GM11168 (cell line): ENCODE measurements around the gene HADH.
"Not testable (repeated sequence)": the region's sequence is repeated elsewhere in the genome, so short reads cannot be mapped to it uniquely, and the experiment has no call there.

Source experiments
- in situ Hi-C: fragments of 300-500 bp; cut with MboI; formaldehyde crosslinking; loops from one replicate; pipeline ENCODE4 v1.12.0; 2022; ENCODE audit warnings: low sequenced_read_pairs; ENCODE audit not compliant: unreplicated experiment

HADH gene

DNA sequence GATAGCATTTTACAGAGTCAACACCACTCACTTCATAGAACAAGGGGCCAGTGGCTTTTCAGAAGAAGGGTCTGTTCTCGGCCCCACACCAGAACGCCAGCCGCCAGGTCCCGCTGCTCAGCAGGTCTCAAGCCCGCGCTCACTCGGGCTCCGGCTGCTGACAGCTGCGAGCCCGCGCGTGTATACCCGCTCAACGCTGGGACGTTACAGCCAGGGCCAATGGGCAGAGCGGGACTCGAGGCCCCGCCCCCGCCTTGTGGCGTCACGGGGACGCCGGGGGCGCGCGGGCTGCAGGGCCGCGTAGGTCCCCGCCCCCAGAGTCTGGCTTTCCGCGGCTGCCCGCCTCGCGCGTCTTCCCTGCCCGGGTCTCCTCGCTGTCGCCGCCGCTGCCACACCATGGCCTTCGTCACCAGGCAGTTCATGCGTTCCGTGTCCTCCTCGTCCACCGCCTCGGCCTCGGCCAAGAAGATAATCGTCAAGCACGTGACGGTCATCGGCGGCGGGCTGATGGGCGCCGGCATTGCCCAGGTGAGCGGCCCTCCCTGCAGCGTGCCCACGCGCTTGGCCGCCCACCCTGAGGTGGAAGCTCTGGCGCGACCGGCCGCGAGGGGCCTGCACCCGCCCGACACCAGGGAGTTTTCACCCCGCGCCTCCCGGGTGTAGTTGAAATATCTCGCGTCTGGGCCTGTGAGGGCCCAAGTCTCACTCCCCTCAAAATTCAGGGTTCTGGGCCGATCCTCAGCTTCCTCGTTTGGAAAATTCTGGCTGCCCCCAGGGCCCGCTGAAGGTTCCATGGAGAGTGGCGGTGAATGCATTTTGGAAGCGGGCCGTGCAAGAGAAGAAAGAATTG lies at the start of gene HADH:
TSS of gene HADH (plus strand) at position 353 of the 850 bp plus-strand sequence. CDS start at position 397, 44 bp downstream.
- in situ Hi-C loops, result no loop called here

DNA sequence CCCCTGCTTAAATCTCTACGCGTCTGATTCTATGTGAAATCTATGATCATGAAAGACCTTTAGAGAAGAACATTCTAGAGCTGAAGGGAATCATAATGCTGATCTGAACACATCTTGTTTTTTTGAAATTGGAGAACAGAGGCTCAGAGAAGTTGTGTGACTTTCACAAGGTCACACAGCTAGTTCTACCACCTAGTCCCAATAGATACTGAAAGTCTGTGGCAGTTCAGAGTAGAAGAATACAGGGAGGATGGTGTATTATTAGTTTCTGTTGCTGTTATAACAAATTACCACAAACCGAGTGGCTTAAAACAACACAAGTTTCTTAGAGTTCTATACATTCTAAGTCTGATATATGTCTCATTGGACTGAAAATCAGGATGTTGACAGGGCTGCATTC lies 43.9 kb upstream of the HADH start:
- in situ Hi-C loops, result no loop called here

DNA sequence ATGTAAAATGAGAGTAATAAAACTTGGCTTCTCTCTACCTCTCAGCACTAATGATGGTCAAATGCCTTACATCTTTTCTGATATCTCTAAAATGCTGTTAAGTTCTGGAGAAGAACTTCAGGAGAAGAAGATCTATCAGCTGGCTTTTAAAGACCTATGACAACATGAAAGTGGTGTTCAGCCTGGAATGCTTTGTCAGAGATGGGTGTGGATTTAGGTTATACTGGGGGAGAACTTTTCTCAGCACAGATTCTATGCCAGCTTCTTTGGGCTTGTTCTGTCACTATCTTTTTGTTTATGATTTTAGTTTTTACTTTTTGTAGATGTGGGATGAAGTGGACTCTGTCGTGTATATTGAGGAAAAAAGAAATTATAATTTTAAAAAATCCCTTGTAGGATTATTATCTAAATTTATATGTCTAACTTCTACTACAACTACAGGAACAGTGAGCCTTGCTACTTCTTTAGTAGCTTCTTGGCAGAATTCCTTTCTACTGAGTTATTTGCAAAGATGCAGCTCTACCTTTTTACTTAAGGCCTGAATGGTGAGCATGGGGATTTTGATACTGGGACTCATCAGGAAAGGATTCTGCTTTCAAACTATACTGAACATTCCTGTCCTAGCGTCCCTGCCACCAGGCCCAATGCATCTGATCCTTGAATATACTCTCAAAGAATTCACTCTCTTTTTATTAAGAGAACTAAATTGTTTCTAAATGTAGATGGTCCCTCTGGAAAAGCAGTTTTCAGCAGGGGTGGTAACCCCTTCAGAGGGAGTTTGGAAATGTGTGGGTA lies 38.7 kb upstream of the HADH start:
- in situ Hi-C loops, result no loop called here

DNA sequence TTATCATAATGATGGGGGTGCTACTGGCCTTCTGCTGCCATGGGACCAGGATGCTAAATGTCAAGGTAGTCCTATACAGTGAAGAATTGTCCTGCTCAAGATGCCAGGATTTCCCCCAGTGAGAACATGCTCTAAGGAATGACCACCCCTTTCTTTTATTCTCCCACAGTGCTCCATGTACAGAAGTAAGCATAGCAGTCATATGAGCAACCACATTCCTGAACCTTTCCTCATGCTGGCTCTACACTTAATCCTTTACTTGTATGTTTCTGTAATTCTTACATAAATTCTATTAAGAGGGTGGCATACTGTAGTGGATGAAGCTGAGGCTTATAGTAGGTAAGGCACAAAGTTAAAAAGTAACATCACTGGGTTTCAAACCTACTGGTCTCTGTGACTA lies 38.1 kb upstream of the HADH start:
- in situ Hi-C loops, result no loop called here

DNA sequence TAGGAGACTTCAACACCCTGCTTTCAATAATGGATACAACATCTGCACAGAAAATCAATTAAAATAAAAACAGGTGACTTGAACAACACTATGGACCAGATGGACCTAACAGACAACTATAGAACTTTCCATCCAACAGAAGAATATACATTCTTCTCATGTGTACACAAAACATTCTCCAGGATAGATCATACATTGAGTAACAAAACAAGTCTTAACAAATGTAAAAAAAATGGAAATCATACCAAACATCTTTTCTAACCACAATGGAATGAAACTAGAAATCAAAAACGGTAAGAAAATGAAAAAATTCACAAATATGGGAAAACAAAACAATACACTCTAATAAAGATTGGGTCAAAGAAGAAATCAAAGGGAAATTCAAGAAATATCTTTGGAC lies 33.7 kb upstream of the HADH start:
- in situ Hi-C loops, result no loop called here

DNA sequence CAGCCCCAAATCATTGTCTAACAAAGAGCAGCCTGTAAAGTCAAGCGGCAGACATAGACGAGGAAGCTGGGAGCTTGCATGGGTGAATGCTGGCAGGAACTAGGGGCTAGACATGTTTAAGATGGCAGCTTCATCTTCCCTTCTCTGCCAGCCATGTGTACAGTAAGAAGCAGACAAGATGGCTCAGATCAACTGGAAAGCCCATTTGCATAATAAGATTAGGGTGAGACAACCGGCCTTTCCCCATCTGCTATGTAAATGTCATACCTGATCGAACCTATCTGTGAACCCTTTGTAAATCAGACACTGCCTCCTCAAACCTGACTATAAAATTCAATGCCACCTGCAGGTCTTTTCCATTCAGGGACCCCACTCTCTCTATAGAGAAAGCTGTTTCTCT lies 22.8 kb upstream of the HADH start:
- in situ Hi-C loops, result no loop called here

DNA sequence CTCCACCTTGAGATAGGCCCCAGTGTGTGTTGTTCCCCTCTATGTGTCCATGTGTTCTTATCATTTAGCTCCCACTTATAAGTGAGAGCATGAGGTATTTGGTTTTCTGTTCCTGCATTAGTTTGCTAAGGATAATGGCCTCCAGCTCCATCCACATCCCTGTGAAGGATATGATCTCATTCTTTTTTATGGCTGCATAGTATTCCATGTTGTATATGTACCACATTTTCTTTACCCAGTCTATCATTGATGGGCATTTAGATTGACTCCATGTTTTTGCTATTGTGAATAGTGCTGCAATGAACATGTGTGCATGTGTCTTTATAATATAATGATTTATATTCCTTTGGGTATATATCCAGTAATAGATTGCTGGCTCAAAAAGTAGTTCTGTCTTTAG lies 22.2 kb upstream of the HADH start:
- in situ Hi-C loops, result not testable (repeated sequence)

DNA sequence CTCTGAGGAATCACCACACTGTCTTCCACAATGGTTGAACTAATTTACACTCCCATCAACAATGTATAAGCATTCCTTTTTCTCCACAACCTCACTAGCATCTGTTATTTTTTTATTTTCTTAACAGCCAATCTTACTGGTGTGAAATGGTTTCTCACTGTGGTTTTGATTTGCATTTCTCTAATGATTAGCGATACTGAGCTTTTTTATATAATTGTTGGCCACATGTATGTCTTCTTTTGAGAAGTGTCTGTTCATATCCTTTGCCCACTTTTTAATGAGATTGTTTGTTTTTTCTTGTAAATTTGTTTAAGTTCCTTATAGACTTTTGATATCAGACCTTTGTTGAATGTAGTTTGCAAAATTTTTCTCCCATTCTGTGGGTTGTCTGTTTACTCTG lies 21.8 kb upstream of the HADH start:
- in situ Hi-C loops, result not testable (repeated sequence)

DNA sequence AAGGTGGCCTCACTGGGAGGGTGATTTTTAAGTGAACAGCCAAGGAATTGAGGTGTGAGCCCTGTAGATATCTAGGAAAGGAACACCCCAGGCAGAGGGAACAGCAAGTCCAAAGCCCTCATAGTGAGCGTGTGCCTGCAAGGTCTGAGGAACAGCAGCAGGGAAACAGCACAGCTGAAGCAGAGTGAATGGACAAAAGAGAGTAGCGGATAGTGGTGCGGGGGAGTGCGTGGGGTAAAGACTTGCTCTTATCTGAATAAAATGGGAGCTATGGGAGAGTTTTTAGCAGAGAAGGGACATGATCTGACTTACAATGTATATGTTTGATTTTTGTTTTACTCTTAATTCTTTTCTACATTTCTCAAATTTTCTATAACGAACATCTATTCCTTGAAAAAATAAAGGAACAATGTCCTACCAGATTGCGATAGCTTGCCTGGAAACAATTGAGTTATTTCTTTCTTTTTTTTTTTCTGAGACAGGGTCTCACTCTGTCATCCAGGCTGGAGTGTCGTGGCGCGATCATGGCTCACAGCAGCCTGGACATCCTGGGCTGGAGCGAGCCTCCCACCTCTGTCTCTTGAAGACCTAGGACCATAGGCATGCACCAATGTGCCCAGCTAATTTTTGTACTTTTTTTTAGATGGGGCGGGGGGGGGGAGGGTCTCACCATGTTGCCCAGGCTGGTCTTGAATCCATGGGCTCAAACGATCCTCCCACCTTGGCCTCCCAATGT lies 19.5 kb upstream of the HADH start:
- in situ Hi-C loops, result no loop called here

DNA sequence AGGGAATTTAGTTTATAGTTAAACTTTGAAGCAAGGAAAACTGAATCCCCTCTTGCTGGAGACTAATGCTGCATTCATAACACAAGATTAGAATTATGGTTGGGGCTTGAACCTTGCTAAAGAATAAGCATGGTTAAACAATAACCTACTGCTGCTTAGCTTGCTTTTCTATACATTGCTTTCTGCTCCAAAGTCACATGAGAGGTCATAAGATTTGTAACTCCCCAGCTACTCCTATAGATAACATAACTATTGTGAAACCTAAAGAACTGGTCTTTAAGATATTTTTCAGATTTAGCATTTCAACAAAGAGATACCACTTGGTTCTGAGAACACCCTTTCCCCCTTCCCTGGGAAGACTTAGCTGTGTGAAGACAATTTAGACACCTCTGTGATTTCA lies 17.1 kb upstream of the HADH start:
- in situ Hi-C loops, result no loop called here

DNA sequence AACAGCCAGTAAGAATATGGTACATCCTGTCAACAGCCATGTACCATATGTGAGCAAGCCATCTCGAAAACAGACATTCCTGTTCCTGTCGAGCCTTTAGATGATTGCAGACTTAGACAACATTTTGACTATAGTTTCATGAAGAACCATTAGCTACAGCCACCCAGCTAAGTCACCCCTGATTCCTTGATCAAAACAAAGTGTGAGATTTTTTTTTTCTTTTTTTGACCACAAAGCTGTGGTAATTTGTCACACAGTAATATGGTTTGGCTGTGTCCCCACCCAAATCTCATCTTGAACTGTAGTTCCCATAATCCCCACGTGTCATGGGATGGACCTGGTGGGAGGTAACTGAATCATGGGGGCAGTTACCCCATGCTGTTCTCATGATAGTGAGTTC lies 15.2 kb upstream of the HADH start:
- in situ Hi-C loops, result no loop called here

DNA sequence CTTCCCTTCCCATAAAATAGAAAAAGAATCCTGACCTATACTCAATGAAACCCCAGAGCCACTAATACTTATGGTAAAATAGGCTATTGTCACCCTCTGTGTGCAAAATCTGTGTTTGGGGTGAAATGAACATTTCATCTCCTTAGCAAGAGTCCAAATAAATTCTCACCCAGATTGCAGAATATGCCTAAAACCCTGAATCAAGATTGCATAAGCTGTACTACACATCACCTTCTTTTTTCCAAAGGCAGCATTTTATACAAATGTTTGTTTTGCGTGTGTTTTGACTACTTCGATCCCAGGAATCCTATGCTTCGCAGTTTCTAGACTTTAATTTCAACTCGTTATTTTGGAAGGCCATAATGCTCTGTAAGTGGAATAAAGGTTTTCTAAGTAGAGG lies 12.2 kb upstream of the HADH start:
- in situ Hi-C loops, result no loop called here

DNA sequence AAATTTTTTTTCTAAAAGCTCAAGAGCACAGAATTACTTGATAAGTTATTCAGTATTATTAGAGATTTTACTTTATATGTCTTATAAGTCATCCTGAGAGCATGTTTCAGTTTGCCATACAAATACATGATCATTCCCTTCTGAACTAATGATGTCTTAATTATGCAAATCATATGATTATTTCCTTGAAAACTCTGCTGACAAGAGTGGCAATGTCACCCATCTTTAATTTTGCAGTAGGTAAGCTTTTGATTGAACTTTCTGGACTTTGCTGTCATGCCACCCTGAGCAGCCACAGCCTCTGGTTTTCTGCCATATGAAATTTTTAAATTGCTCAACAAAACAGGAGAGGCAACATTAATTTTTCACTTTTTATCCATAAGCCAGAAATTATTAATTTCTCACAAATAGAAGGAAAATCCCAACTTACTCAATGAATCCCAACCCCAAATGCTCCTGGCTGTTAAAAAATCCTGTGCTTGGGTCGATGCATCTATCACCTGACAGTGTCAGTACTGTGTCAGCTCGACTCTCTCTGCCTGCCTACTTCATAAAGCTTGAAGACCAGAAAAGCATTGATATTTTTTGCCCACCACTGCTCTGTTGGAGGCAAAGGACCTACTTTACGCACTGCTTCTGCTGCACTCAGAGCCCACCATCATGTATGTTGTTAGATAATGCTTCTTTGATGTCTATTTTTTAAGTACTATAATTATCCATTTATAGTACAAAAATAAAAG lies 11.6 kb upstream of the HADH start:
- in situ Hi-C loops, result no loop called here

DNA sequence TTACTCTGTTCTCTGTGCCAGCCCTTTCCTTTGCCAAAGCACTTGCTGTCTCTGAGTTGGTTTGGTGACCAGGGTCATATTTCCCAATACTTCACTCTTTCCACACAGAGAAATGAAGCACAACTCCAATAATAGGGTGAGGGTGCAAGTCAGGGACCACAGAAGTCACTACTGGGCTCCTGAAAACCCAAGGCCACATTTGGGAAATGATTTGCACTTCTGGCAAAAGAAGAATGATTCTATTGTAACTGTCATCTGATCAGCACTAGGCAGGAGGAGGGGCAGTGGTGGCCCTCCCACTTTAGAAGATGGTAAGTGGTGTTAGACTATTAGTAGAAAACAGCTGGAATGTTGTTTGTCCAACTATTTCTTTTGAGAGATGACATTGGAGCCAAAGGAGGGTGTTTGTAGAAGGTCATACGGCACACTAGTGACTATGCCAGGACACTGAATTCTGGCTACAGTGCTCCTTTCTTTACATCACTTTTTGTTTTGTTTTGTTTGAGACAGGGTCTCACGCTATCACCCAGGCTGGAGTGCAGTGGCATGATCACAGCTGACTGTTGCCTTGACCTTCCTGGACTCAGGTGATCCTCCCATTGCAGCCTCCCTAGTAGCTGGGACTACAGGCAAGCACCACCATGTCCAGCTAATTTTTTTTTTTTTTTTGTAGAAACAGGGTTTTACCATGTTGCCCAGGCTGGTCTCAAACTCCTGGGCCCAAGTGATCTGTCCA lies 10.8 kb upstream of the HADH start:
- in situ Hi-C loops, result no loop called here

DNA sequence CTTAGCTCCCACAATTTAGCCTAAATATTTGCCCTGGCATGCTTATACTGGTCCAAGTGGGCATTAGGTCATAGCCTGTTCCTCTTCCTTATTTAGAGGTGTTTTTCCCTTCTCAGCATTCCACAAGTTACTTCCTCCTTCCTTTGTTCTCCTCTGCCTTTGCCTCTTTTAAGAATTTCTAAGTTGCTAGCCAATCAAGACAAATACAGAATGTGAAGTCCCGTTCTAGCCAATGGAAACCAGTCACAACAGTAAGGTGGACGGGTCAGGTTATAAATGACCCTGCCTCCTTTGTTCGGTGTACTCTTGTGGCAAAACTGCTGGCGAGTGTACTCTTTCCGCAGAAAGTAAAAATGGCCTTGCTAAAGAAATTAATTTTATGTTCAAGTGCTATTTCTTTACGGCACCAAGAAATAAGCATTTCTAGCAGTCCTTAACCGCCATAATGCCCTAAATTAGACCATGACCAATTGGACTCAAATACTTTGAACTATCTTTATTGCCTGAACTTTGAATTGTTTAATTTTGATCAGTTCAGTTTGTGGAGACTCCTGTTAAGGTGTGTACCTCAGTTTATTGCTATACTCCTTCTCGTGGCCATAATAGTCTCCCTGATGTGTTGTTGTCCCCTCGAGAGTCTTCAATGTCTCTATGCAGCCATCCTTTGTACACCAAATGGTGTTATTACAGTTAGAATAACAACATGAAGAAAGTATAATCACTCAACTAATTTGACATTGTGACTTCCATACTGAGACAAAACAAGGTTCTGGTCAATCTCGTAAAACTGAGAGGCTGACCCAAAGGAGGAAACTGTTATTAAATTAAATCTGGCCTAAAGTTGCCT lies 1.6 kb upstream of the HADH start:
- in situ Hi-C loops, result no loop called here

DNA sequence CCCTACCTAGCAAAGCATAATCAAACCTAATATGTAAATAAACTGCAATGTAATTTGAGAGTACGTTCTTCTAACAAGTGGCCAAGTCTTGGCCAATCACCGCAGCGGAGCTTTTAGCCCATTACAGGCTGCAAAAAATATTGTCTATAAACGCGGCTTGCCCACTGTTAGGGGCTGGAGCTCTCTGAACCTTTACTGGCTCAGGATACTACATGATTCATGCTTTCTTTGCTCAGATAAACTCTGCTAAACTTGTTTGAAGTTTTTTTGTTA lies 990 bp upstream of the HADH start:
- in situ Hi-C loops, result no loop called here

DNA sequence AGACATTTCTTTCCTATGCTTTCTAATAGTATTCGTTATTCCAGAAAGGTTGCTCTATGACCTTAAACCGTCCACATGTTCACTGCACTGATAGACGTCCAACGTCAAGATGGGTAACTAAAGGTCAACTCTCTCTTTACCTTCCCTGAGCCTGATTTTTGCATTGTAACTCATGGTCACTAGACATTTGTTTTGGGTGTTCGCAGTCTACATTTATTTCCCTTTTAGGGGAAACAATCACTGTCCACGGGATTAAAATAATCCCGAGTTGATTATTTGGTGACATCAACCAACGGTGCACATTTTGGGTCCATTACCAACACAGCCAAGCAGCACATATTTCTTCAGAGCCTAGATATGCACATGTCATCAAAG lies 540 bp upstream of the HADH start:
- in situ Hi-C loops, result no loop called here

DNA sequence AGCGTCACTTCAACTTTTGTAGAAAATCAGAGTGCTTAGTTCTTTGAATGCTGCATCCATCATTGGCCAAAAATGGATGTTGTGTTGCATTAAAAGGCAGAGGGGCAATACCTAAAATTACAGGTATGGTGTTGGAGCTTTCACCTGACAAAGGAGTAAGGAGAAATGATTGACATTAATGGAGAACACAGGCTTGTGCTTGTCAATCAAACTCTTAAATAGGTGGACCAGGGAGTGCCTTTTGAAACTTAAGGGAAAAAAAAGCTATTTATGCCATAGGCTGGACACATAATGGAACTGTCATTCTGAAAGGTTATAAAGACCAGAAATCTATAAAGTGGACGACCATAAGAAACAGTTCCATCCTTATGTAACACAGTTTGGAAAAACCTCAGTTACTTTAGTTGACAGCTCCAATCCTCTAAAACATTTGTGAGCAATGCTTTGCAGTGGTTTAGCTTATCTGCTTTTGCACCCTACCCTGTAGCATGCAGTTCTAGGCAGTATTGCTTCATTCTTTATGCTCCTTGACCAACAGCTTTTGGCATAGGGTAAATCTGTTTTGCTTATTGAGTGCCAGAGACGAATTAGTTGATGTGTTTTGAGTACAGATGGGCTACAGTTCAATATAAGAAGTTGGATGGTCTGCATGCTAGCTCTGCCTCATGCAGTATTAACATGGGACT lies 2.4 kb downstream of the HADH start:
- in situ Hi-C loops, result no loop called here
